Measurements from ENCODE around the gene MYH8. TPM values are rescaled to one million over a fixed set of nuclear protein-coding genes. Genes with fewer than 3 reads are reported as not detected.

MYH8 gene
- total RNA-seq, 1 donor: not detected

- no peak for DNase-seq (ENCODE audit: low read depth)
- H3K4me3 ChIP-seq (ENCODE audit: low read depth, low read length): no peak overlapping the region
- TF ChIP-seq CTCF (IDR thresholded peaks at IDR 0.05; ENCODE audit: insufficient read depth, low read depth, low read length): no peak
Observed at GRCh38 chr17:10394201-10394887, 27.4 kb downstream of the MYH8 start.

DNA sequence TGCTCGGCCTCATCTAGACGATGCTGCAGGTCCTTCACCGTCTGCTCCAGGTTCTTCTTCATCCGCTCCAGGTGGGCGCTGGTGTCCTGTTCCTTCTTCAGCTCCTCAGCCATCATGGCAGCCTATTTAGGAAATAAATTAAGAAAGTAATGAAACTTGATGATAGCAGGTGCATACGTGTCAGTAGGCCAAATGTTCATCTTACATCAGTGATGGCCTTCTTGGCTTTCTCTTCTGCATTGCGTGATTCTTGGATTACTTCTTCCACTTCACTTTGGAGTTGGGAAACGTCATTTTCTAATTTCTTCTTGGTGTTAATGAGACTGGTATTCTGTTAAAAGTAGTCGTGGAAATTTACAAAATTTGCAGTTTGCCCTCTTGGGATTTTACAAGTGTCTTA is 28.9 kb downstream of the MYH8 start:
- DNase-seq (ENCODE audit: low read depth): no peak
- no peak overlapping the region for H3K4me3 ChIP-seq (ENCODE audit: low read depth, low read length)
- TF ChIP-seq CTCF (IDR thresholded peaks at IDR 0.05; ENCODE audit: insufficient read depth, low read depth, low read length): no peak

DNA sequence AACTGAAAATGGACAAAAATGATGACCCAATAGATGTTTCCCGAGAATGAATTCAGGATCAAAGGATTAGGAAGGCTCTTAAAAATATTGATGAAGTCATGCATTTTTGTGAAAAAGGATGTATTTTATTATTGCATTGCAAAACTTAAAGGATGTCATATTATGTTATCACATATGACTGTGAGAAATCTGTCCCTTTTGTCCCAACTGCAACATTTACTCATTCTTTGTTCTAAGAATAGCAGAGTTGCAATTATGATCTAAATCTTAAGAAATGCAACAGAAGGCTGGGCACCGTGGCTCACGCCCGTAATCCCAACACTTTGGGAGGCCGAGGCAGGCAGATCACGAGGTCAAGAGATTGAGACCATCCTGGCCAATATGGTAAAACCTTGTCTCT is 35.9 kb downstream of the MYH8 start:
- no peak overlapping the region for H3K4me3 ChIP-seq (ENCODE audit: low read depth, low read length)
- no peak for DNase-seq (ENCODE audit: low read depth)
- no peak for TF ChIP-seq CTCF (IDR thresholded peaks at IDR 0.05; ENCODE audit: insufficient read depth, low read depth, low read length)

DNA sequence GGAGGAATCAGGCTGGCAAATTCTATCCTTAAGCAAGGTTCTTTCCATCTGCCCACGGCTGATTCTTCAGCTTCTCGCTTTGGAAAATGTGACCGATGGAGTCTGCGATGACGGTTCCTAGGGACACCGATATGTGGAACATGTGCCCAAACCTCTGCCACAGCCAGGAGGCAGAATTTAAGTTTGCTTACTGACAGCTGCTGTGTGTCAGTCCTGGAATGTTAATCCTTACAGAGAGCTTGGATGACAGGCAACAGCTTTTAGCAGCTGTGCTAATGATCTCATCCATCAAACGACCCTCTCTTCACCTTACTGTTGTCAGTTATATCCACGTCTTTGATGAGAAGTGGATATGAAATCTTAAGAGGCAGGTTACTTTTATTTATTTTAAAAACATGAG is 37.6 kb downstream of the MYH8 start:
- H3K4me3 ChIP-seq (ENCODE audit: low read depth, low read length): no peak overlapping the region
- no peak for DNase-seq (ENCODE audit: low read depth)
- no peak for TF ChIP-seq CTCF (IDR thresholded peaks at IDR 0.05; ENCODE audit: insufficient read depth, low read depth, low read length)

GRCh38 chr17:10380631-10381408 is 40.9 kb downstream of the MYH8 start:
- DNase-seq (ENCODE audit: low read depth): peak; percentile 39
- no peak for TF ChIP-seq CTCF (IDR thresholded peaks at IDR 0.05; ENCODE audit: insufficient read depth, low read depth, low read length)
- H3K4me3 ChIP-seq (ENCODE audit: low read depth, low read length): no peak overlapping the region

DNA sequence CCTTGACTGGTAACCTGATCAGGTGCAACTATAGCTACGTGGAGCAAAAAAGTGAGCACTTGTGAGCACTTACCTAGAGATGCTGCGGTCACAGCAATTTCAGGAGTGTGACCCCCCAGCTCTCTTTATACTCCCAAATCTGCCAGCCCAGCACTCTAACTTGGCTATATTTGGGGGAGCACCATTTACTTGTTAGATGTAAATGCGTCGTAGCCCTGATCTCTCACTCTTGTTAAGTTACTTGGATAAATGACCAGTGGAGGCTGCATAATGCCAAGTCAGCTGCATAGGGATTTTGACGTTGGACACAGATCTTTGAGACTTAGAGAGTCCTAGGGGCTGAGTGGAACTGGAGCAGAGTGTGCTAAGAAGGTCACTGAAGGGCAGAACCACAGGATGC is 48.8 kb downstream of the MYH8 start, which contains the start of gene MYH13:
Gene MYH13 (minus strand): TSS at position 101 of the 400 bp plus-strand sequence. CDS start 8,476 bp downstream, outside the sequence.
- no peak for TF ChIP-seq CTCF (IDR thresholded peaks at IDR 0.05; ENCODE audit: insufficient read depth, low read depth, low read length)
- no peak for DNase-seq (ENCODE audit: low read depth)
- no peak within 1 kb of the TSS for H3K4me3 ChIP-seq (ENCODE audit: low read depth, low read length)

Data from fibroblast of villous mesenchyme (primary cell).